AG04450 (cell line): ENCODE measurements around the gene DPYSL4. TPM values are rescaled to one million over a fixed set of nuclear protein-coding genes. Genes with fewer than 3 reads are reported as not detected.

Experiments
- CTCF ChIA-PET: fragments of 300-600, 350-600 bp; formaldehyde crosslinking; extraction: SDS; loops from one replicate; lab custom pipeline; 2022; ENCODE audit warnings: antibody characterized with exemption, inconsistent platforms; lab: Charles Lee
- POLR2A ChIA-PET: fragments of 350-600 bp; formaldehyde crosslinking; extraction: SDS; loops from one replicate; lab custom pipeline; 2021; ENCODE audit warnings: antibody characterized with exemption, inconsistent platforms; lab: Yijun Ruan, JAX
- DNase-seq: peaks from one replicate; pipeline ENCODE4 v3.0.0-alpha.2; 2011; ENCODE audit warnings: low read depth, low spot score
- H3K27ac ChIP-seq: one replicate; pipeline ENCODE4 v1.5.1; 2012; ENCODE audit warnings: low read depth, low read length, control low read depth
- H3K27me3 ChIP-seq: one replicate; pipeline ENCODE4 v1.6.0; 2012; ENCODE audit warnings: low read length; ENCODE audit not compliant: control insufficient read depth, insufficient read depth
- H3K4me3 ChIP-seq: 2 replicates; pipeline ENCODE4 v1.5.1; 2011; ENCODE audit warnings: mild to moderate bottlenecking, low read depth, low read length, control low read depth
- H3K9me3 ChIP-seq: 2 replicates; pipeline ENCODE4 v1.5.1; 2012; ENCODE audit warnings: low read length; ENCODE audit not compliant: control insufficient read depth, insufficient read depth
- CTCF ChIP-seq: IDR thresholded peaks from 2 replicates; pipeline ENCODE4 v1.5.1; 2011; ENCODE audit warnings: low read depth, low read length, control low read depth, inconsistent platforms
- polyA plus RNA-seq: library from polyadenylated mRNA; depleted of rRNA; stranded (reverse); fragments of >200 nt; gene quantifications from 2 replicates; pipeline ENCODE4 v1.2.3, GENCODE V29; 2011

The DPYSL4 gene
- polyA plus RNA-seq, 1 experiment, result 9.0 TPM

DNA sequence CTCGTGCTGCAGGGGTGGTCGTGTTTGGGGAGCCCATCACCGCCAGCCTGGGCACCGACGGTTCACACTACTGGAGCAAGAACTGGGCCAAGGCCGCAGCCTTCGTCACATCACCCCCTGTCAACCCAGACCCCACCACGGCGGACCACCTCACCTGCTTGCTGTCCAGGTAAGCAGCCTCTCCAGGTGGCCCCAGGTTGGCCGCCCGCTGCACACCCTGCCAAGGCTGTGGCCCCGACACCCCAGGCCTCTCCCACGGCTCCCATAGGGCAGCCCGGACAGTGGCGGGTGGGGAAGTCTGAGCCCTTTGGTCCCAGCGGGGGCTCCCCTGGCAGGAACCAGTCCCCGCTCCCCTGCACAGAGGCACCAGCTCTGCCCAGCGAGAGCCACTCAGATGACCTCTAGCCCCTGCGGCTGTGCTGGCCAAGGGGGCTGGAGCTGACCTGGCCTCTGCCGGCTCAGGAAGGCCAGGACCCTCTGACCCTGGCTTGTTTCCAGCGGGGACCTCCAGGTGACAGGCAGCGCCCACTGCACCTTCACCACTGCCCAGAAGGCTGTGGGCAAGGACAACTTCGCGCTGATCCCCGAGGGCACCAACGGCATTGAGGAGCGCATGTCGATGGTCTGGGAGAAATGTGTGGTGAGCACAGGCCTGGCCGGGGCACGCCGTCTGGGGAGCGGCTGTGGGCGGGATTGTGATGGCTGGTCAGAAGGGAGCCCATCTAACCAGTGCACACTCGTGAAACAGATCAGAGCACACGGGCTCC lies 13.8 kb downstream of the DPYSL4 start:
- H3K4me3 ChIP-seq, result no peak overlapping the region
- TF ChIP-seq CTCF, result no peak
- no peak overlapping the region for H3K27ac ChIP-seq
- POLR2A ChIA-PET, result interaction anchor here (0.8 kb wide), 1 partner anchor 92 kb away, joined by 3 read pairs; no protein-coding TSS in a partner anchor
- DNase-seq, result no peak
- no peaks in the 10 kb centered on the region for H3K27me3 ChIP-seq
- H3K9me3 ChIP-seq, result no peaks in the 10 kb centered on the region; the same call in 1 of the 2 replicates
- CTCF ChIA-PET, result no interaction called here

DNA sequence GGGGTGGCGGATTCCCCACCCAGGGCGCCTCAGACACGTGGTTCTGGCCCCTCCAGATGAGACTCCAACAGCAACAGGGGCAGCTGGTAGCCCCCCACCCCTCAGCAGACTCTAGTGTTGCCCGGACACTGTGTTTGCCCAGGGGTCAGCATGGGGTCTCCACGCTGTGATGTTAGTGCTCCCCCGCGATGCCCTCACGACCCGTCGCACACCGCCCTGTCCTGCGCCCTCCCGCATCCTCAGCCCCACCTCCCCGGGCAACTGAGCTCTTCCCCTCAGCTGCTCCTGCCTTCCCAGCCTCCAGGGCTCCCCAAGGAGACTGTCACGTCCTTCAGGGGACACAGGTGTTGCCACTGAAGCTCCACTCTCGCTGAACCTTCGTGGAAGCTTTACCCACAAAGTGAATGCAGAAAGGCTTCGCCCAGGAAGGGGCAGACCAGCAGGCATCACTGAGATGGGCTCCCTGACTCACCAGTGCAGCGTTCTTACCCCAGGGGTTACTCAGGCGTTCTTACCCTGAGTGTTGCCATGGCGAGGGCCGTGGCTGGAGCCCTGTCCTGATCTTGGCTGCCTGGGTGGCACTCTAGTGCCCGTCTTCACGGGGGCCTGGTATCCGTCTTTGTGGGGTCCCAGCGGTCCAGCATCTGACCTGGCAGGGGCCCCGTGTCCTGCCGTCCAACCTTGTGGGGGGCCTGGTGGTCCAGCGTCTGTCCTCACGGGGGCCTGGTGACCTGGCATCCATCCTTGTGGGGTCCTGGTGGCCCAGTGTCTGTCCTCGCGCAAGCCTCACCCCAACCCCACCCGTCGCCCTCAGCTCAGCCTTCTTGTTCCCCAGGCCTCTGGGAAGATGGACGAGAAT lies 14.6 kb downstream of the DPYSL4 start:
- no peak overlapping the region for H3K27ac ChIP-seq
- ChIA-PET POLR2A (no interaction called here), CTCF (no interaction called here)
- TF ChIP-seq CTCF, result no peak
- no peaks in the 10 kb centered on the region; the same call in 1 of the 2 replicates for H3K9me3 ChIP-seq
- no peak for DNase-seq
- no peaks in the 10 kb centered on the region for H3K27me3 ChIP-seq
- H3K4me3 ChIP-seq, result no peak overlapping the region

GRCh38 chr10:132202070-132202970 lies 15.6 kb downstream of the DPYSL4 start:
- H3K9me3 ChIP-seq, result no peaks in the 10 kb centered on the region; the same call in 1 of the 2 replicates
- no peak for DNase-seq
- no peak overlapping the region for H3K4me3 ChIP-seq
- ChIA-PET POLR2A (no interaction called here), CTCF (no interaction called here)
- no peak for TF ChIP-seq CTCF
- no peaks in the 10 kb centered on the region for H3K27me3 ChIP-seq
- no peak overlapping the region for H3K27ac ChIP-seq

DNA sequence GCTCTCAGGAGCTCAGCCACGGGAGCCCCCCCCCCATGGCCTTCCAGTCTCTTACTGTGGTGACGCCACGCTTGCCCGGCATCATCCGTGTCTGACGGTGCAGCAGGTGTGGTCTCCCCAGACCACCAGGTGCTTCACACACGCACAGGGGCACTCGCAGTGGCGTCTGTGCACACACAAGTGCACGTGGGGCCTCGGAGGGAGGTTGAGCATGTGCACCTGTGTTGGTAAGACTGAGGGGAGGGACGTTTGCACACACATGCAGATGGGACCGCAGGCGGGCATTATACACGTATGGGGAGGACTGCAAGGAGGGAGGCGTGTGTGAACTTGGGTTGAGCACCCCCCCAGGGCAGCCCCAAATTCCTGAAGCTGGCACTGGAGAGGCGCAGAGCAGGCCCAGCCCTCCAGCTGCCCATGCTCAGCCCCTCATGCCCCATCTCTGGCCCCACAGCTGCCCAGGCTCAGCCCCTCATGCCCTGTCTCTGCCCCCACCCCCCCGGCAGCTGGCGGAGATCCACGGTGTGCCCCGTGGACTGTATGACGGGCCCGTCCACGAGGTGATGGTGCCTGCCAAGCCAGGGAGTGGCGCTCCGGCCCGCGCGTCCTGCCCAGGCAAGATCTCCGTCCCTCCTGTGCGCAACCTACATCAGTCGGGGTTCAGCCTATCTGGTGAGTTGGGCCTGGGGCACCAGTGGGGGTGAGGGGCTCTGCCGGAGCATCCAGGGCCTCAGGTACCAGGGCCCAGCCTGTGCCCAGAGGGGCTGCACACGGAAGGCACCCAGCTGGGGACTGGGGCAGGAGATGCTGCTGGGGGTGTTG lies 16.7 kb downstream of the DPYSL4 start:
- Histone ChIP-seq H3K4me3 (no peak overlapping the region), H3K27me3 (no peaks in the 10 kb centered on the region), H3K9me3 (no peaks in the 10 kb centered on the region; the same call in 1 of the 2 replicates), H3K27ac (no peak overlapping the region)
- CTCF ChIA-PET, result no interaction called here
- no peak for DNase-seq
- POLR2A ChIA-PET, result no interaction called here
- TF ChIP-seq CTCF, result no peak
